GM21529 (cell line): ENCODE data around the gene GPR137C.
"Not testable (repeated sequence)": the region's sequence is repeated elsewhere in the genome, so short reads cannot be mapped to it uniquely, and the experiment has no call there.

Experiments used
- ATAC-seq: cut with Tn5 transposase; IDR thresholded peaks from one replicate; pipeline ENCODE4 v1.9.1; 2021; ENCODE audit not compliant: unreplicated experiment

Gene GPR137C

GRCh38 chr14:52558688-52559087 is 6.1 kb downstream of the GPR137C start:
- ATAC-seq, result no peak

DNA sequence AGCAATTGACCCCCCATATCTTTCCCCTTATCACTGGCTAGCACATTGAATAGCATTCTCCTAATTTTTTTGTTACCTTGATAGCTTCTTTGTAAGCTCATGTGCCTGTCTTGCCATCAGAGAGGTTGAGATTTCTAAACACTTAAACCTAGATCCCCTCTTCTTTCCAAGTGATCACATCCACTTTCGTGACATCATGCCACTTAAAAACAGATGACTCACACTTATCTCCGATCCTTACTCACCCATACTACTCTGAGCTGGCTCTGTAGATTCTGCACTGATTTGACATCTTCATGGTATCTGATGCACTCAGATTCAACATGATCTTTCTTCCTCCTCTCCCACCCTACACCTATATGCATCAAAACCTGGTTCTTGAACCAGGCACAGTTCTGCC is 10.5 kb downstream of the GPR137C start:
- no peak for ATAC-seq

DNA sequence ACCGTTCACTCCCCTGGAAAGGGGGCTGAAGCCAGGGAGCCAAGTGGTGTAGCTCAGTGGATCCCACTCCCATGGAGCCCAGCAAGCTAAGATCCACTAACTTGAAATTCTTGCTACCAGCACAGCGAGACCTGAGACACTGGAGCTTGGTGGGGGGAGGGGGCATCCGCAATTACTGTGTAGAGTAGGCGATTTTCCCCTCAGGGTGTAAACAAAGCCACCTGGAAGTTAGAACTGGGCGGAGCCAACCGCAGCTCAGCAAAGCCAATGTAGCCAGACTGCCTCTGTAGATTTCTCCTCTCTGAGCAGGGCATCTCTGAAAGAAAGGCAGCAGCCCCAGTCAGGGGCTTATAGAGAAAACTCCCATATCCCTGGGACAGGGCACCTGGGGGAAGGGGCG is 15.8 kb downstream of the GPR137C start:
- not testable (repeated sequence) for ATAC-seq

GRCh38 chr14:52575858-52576257 is 23.2 kb downstream of the GPR137C start:
- ATAC-seq, result no peak

DNA sequence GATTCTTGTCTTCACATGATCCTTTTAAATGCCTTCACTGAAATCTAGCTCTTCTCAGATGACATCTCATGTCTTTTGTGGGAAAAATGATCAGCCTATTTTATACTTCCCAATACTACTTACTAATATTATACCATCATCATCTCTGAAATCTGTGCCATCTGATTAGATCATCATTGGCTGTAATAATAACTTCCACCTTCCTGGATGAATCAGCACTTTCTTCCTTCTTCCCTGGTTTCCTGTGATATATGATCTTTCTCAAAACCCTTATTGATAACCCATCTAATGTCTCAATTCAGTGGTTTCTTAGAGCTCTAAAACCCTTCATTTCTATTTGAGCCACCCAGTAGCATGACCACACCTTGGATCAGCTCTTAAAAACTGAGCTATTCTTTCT is 30.9 kb downstream of the GPR137C start:
- no peak for ATAC-seq

- ATAC-seq, result no peak
Measured at GRCh38 chr14:52589646-52590045, 37.0 kb downstream of the GPR137C start.

DNA sequence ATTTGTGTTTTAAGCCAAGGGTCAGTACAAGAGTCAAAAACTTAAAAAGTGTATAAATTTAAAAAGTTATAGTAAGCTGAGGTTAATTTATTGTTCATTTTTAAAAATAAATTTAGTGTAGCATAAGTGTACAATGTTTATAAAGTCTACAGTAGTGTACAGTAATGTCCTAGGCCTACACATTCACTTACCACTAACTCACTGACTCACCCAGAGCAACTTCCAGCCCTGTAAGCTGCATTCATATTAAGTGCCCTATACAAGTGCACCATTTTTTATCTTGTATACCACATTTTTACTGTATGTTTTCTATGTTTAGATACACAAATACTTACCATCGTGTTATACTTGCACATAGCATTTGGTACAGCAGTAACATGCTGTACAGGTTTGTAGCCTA is 37.7 kb downstream of the GPR137C start:
- no peak for ATAC-seq

DNA sequence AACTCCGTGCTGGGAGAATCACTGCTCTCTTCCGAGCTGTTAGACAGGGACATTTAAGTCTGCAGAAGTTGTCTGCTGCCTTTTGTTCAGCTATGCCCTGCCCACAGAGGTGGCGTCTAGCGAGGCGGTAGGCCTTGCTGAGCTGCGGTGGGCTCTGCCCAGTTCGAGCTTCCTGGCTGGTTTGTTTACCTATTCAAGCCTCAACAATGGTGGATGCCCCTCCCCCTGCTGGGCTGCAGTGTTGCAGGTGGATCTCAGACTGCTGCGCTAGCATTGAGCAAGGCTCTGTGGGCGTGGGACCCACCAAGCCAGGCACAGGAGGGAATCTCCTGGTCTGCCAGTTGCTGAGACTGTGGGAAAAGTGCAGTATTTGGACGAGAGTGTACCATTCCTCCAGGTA is 43.7 kb downstream of the GPR137C start:
- no peak for ATAC-seq

- ATAC-seq, result no peak
Measured at GRCh38 chr14:52596861-52597260, 44.2 kb downstream of the GPR137C start.

DNA sequence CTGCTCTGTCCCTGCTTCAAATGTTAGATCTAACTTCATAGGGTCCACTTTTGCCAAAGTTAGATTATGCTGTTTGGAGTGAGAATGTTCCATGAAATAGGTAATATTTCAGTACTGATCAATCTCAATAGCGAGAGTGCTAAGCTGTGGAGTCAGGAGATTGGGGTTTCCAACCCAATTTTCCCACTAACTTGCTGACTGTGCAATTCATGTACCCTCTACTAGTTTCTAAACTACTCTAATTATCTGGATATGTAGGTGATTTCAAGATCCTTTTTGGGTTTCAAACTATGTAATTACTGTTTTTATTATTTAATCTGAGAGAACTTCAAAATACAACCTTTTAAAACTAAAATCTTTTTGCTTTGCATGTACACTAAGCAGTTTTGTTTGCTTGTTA is 45.9 kb downstream of the GPR137C start:
- ATAC-seq, result no peak

- no peak for ATAC-seq
Measured at GRCh38 chr14:52599974-52600373, 47.3 kb downstream of the GPR137C start.

- no peak for ATAC-seq
Measured at GRCh38 chr14:52602131-52602530, 49.5 kb downstream of the GPR137C start.

GRCh38 chr14:52607061-52607460 is 54.4 kb downstream of the GPR137C start:
- no peak for ATAC-seq

DNA sequence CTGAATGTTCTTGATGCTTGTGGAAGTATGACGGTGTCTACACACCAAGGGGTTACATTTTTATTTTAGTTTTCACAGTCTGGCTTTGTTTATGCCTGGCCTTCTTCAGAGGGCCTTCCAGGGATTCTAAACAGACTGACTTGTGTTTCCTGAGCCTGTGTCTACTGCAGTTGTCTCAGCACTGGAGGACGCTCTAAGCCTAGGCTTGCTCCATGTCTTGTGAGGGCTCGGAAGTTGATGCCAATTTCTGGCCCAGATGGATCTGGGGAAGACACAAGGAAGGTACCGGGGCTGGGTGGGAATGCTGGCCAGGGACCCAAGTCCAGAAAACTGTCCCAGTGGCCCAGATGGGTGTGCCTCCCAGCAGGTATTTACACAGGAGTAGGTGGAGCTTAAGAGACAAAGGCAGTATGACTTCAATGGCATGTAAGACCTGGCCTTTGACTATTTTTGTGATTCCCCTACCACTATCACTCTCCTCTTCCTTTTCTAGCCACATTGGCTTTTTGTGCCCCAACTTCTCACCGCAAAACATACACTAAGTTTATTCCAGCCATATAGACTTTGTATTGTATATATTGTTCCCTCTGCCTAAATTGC is 56.9 kb downstream of the GPR137C start:
- no peak for ATAC-seq

- ATAC-seq, result no peak
Measured at GRCh38 chr14:52610187-52610586, 57.6 kb downstream of the GPR137C start.

GRCh38 chr14:52618602-52619001 is 66.0 kb downstream of the GPR137C start:
- ATAC-seq, result no peak

DNA sequence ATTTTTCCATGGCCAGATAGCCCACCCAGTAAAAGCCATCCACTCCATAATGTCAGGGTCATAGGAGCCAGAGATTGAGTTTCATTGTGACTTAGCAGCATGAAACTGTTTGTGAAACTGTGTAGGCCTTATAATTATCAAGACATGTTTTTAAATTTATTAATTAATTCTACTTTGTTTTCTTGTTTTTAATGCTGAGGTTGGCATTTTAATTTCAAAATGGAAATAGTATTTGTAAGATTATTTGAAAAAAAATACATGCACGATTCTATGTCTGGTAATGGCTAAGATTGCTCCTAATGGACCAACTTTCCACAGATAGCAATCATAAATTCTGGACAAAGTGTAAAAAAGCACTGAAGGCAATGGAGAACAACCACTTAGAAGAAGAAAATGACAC is 67.1 kb downstream of the GPR137C start:
- no peak for ATAC-seq

DNA sequence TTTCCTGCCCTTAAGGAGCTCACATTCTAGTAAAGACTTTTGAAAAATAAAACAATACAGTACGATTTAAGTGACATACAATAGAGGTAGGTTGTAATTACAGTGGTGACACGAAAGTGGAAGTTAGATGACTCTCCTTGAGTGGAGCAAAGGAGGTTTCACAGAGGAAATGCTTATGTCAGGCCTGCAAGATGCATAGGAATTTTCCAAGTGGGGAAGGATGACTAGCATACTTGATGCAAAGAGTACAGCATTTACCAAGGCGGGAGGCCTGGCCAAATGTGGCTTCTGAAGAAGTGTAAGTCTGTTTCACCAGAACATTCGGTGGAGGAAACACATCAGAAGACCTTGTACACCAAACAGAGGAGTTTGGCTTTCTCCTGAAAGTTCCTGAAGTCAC is 87.5 kb downstream of the GPR137C start:
- no peak for ATAC-seq

DNA sequence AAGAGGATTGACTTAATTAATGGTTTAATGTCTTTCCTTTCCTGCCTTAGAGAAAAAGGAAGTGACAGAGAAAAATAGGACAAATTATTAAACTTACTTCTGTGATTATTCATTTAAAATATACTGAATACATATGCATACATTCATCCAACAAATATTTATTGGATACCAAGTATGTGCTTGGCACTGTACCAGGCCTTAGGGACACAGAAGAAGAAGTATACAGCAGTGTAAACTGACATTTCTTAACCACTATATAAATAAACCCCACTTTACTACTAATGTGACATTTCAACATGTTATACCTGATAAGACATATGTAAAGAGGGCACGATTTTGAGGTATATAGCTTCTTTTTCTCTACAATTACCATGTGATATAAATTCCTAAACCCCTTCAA is 89.1 kb downstream of the GPR137C start:
- no peak for ATAC-seq

DNA sequence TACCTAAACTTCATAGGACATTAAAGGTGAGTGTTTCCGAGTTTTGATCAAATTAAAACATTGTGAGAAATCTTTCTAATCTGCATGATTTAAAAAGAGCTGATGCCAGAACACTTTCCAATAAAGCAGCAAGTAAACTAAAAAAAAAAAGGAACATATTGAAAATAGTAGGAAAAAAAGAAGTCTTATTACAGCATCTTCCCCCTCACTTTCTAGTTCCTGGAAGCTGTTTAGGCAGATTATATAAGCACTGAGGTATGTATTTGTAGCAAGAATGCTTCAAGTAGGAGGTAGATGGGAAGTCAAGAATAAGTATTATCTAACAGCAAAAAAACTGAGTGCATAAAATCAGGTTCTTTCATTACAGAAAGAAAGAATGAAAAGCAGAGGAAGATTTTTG is 96.9 kb downstream of the GPR137C start:
- ATAC-seq, result no peak

DNA sequence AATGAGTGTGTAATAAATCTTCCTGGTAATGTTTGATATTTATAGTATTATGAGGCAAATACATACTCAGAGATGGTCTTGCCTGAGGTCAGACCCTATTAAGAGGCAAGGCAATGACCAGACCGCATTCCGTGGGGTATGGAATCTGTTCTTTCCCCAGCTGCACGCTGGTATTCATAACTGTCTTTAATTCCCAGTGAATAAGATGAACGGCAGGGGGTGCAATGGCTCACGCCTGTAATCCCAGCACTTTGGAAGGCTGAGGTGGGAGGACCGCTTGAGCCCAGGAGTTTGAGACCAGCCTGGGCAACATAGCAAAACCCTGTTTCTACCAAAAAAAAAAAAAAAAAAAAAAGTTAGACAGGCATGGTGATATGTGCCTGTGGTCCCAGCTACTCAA is 98.1 kb downstream of the GPR137C start:
- no peak for ATAC-seq

GRCh38 chr14:52656905-52657304 is 104.3 kb downstream of the GPR137C start:
- no peak for ATAC-seq

- no peak for ATAC-seq
Measured at GRCh38 chr14:52660325-52660724, 107.7 kb downstream of the GPR137C start.

- no peak for ATAC-seq
Measured at GRCh38 chr14:52660832-52661231, 108.2 kb downstream of the GPR137C start.
